ENCODE measurements around the gene CACNA1H. TPM values are rescaled to one million over a fixed set of nuclear protein-coding genes. Genes with fewer than 3 reads are reported as not detected.
"Not testable (repeated sequence)": the region's sequence is repeated elsewhere in the genome, so short reads cannot be mapped to it uniquely, and the experiment has no call there.

The CACNA1H gene
- total RNA-seq, 1 donor from 2014 or later = 2.5 TPM

DNA sequence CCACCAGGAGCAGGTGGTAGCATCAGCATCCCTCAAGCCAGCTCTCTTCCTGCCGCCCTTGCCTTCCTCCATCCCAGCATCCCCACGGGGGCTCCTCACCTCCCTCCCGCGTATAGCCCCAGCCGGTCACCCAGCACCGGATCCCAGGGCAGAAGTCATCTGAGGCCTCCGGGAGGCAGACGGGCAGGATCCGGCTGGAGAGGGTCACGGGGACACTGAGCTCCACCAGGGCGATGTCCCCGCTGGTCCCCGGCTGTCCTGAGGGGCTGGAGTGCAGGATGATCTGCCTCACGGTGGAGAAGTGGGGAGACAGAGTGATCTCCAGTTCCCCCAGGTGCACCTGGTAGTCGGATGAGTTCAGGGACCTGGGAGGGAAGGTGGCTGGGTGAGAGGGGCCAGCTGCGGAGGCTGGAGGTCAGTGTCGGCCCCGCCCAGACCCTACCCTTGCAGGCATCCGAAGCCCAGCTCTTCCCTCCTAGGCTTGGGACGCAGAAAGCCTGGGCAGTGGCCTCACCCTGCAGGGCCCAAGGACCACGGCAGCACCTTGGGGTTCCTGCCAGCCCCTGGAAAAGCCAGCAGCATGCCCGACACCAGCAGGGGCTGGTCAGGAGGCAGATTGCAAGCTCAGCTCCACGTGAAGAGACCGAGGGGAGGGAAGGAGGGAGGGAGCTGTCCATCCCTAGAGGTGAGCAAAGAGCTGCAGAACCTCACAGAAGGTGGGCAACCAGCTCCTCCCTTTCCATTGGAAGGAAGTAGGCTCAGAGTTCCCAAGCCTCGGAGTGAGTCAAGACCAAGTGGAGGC lies 69.8 kb downstream of the CACNA1H start:
- intact Hi-C loops (cut with micrococcal nuclease) = no loop called here
- H3K4me3 ChIP-seq = no peak overlapping the region
- no peaks in the 10 kb centered on the region for H3K9me3 ChIP-seq (replicated peaks)
- peaks cover 5% of the 10 kb centered on the region for H3K27me3 ChIP-seq (ENCODE audit: low read depth)
- TF ChIP-seq, protein P1, sequence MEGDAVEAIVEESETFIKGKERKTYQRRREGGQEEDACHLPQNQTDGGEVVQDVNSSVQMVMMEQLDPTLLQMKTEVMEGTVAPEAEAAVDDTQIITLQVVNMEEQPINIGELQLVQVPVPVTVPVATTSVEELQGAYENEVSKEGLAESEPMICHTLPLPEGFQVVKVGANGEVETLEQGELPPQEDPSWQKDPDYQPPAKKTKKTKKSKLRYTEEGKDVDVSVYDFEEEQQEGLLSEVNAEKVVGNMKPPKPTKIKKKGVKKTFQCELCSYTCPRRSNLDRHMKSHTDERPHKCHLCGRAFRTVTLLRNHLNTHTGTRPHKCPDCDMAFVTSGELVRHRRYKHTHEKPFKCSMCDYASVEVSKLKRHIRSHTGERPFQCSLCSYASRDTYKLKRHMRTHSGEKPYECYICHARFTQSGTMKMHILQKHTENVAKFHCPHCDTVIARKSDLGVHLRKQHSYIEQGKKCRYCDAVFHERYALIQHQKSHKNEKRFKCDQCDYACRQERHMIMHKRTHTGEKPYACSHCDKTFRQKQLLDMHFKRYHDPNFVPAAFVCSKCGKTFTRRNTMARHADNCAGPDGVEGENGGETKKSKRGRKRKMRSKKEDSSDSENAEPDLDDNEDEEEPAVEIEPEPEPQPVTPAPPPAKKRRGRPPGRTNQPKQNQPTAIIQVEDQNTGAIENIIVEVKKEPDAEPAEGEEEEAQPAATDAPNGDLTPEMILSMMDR (IDR thresholded peaks at IDR 0.05; ENCODE audit: borderline replicate concordance) = no peak
- no peaks in the 10 kb centered on the region for H3K4me1 ChIP-seq
- H3K27ac ChIP-seq (replicated peaks) = no peak overlapping the region
- DNase-seq = no peak
- no peaks in the 10 kb centered on the region for H3K36me3 ChIP-seq

DNA sequence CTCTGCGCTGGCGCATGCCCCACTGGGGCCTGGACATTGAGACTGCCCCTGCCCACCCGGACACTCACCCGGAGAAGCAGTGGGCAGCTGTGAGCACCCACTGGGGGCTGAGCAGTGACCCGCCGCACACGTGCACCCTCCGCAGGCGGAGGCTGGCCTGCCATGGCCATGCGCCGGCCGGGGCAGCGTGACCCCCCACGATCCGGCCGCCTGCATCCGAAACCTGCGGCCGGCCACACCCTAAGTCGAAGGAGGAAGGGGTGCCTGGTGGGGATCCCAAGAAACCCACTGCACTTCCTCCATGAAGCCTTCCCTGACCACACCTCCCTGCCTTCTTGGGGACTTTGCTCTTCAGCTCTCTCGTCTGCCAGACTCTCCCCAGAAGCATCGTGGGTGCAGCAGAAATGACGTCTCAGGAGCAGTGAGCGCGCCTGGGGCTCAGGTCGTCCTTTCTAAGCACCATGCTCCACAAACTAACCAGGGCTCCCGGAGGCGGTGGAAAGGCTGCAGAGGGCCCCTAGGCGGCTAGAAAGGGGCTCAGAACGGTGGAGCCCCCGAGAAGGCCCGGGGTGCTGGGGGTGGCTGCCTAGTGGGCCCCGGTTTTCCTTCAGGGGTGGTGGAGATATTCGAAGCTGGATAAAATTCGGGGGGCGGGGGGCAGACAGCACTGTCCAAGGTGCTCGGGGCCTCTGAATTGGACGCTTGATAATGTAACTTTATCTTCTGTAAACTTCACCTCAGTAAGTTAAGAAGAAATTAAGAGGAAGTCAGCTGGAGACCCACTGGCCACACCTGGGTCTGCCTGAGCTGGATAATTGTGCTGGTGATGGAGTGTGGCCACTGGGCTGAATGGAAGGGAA lies 70.7 kb downstream of the CACNA1H start:
- peaks cover 5% of the 10 kb centered on the region for H3K27me3 ChIP-seq (ENCODE audit: low read depth)
- DNase-seq = no peak
- intact Hi-C loops (cut with micrococcal nuclease) = no loop called here
- H3K4me3 ChIP-seq = no peak overlapping the region
- TF ChIP-seq, protein P1 (IDR thresholded peaks at IDR 0.05; ENCODE audit: borderline replicate concordance) = no peak
- H3K36me3 ChIP-seq = no peaks in the 10 kb centered on the region
- H3K4me1 ChIP-seq = no peaks in the 10 kb centered on the region
- H3K27ac ChIP-seq (replicated peaks) = no peak overlapping the region
- H3K9me3 ChIP-seq (replicated peaks) = no peaks in the 10 kb centered on the region

DNA sequence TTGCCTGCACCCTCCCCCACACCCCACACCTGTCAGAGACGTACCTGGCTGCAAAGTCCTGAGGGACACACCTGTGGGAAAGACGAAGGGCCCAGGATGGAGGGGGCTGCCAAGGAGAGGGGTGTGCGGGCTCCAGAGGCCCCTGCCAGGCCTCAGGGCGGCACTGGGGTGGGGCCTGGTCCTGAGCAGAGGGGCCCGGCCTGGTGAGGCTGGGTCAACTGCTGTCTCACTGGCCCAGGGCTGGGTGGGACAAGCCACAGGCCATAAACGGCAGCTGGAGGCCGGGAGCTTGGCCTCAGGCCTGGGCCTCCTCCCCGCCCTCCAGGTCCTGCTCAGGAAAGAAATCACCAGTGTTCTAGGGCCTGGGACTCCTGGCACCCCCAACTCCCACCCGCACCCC lies 71.7 kb downstream of the CACNA1H start:
- Histone ChIP-seq H3K4me1 (no peaks in the 10 kb centered on the region), H3K27me3 (ENCODE audit: low read depth) (peaks cover 5% of the 10 kb centered on the region), H3K4me3 (no peak overlapping the region), H3K27ac (replicated peaks) (no peak overlapping the region), H3K36me3 (no peaks in the 10 kb centered on the region), H3K9me3 (replicated peaks) (no peaks in the 10 kb centered on the region)
- intact Hi-C loops (cut with micrococcal nuclease) = no loop called here
- TF ChIP-seq, protein P1 (IDR thresholded peaks at IDR 0.05; ENCODE audit: borderline replicate concordance) = no peak
- no peak for DNase-seq

GRCh38 chr16:1225051-1225451 lies 72.1 kb downstream of the CACNA1H start, which contains the start of gene TPSG1:
Gene TPSG1, minus strand, starts transcription at chr16:1225268. Its CDS starts 16 bp downstream, at chr16:1225252.
- peaks cover 5% of the 10 kb centered on the region for H3K27me3 ChIP-seq (ENCODE audit: low read depth)
- DNase-seq = no peak
- H3K9me3 ChIP-seq (replicated peaks) = no peaks in the 10 kb centered on the region

GRCh38 chr16:1225728-1226311 lies 72.9 kb downstream of the CACNA1H start:
- H3K9me3 ChIP-seq (replicated peaks); intact Hi-C loops (cut with micrococcal nuclease); DNase-seq; H3K27ac ChIP-seq (replicated peaks); H3K4me1 ChIP-seq; H3K4me3 ChIP-seq; H3K27me3 ChIP-seq (ENCODE audit: low read depth); H3K36me3 ChIP-seq: not testable (repeated sequence)

More at GRCh38 chr16:1225051-1225451, 72.1 kb downstream of the CACNA1H start, which contains the start of gene TPSG1:
- Histone ChIP-seq H3K4me1 (no peaks in the 10 kb centered on the region), H3K36me3 (no peaks in the 10 kb centered on the region), H3K27ac (replicated peaks) (no peak within 1 kb of the TSS), H3K4me3 (no peak within 1 kb of the TSS)
- TF ChIP-seq, protein P1 (IDR thresholded peaks at IDR 0.05; ENCODE audit: borderline replicate concordance) = no peak
- intact Hi-C loops (cut with micrococcal nuclease) = no loop called here

DNA sequence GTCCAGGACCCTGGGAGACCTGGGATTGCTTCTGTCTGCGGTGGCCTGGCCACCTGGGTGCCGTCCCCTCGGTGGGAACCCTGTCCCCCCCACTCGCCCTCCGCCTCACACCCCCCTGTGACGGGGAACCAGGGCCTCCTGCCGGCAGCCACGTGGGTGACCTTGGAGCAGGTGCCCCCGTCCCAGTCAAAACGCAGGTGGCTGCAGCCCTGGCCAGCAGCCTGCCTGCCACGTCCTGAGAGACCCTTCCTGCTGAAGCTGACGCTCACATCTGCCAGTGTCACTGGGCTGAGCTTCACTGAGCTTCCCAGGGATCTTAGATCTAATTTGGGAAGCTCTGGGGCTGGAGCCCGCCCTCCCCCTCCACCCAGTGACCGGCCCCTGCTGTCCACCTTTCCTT lies 73.8 kb downstream of the CACNA1H start:
- H3K36me3 ChIP-seq; H3K27me3 ChIP-seq (ENCODE audit: low read depth); H3K27ac ChIP-seq (replicated peaks); H3K4me1 ChIP-seq; H3K9me3 ChIP-seq (replicated peaks); intact Hi-C loops (cut with micrococcal nuclease); H3K4me3 ChIP-seq; DNase-seq: not testable (repeated sequence)

GRCh38 chr16:1228227-1228626 lies 75.3 kb downstream of the CACNA1H start:
- H3K36me3 ChIP-seq; H3K4me3 ChIP-seq; H3K9me3 ChIP-seq (replicated peaks); DNase-seq; H3K4me1 ChIP-seq; H3K27ac ChIP-seq (replicated peaks); intact Hi-C loops (cut with micrococcal nuclease); H3K27me3 ChIP-seq (ENCODE audit: low read depth): not testable (repeated sequence)

DNA sequence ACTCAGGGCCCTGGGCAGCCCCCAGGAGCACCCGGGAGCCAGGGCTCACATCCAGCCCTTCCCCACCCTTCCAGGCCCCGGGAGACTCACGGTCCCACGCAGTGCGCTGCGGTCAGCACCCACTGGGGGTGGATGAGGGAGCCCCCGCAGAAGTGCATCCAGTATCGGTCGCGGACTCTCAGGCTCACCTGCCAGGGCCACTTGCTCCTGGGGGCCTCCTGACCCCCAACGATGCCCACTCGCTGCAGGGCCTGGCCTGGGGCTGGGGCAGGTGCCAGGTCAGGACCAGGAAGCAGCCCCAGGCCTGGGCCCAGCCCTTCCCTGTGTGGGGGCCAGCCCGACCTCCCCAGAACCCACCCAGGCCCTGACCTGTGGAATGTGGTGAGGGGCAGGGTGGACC lies 76.6 kb downstream of the CACNA1H start:
- DNase-seq; H3K36me3 ChIP-seq; H3K9me3 ChIP-seq (replicated peaks); H3K4me3 ChIP-seq; H3K27me3 ChIP-seq (ENCODE audit: low read depth); intact Hi-C loops (cut with micrococcal nuclease); H3K4me1 ChIP-seq; H3K27ac ChIP-seq (replicated peaks): not testable (repeated sequence)

DNA sequence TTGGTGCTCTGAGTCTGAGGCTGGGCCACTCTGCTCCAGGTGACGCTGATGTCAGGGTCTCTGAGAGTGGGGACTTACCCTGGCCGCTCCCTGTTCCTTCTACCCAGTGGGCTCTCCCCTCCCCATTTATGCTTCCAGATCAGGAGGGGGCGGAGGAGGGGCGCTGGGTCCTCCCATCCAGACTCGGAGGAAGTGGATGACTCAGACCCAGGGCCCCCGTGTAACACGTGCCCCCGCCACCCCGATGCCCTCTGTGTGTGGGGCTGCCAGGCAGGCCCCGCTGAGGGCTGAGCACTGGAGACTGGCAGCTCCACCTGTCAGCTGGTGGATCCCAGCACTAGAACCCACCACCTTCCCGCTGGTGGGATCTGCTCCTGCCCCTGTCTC lies 77.2 kb downstream of the CACNA1H start, which contains the start of gene TPSB2:
TPSB2 (minus strand) TSS at position 101 of the 387 bp plus-strand sequence. CDS start 233 bp downstream, outside the sequence.
- H3K27me3 ChIP-seq (ENCODE audit: low read depth); H3K9me3 ChIP-seq (replicated peaks); H3K4me1 ChIP-seq; H3K4me3 ChIP-seq; DNase-seq; H3K36me3 ChIP-seq; intact Hi-C loops (cut with micrococcal nuclease); H3K27ac ChIP-seq (replicated peaks): not testable (repeated sequence)
